IPS DF 4.7 (cell line): ENCODE data around the gene NSUN4.
"Not testable (repeated sequence)": the region's sequence is repeated elsewhere in the genome, so short reads cannot be mapped to it uniquely, and the experiment has no call there.

ENCODE experiments used
- DNase-seq: peaks from one replicate; pipeline ENCODE4 v3.0.0-alpha.2; 2013; ENCODE audit warnings: low spot score; ENCODE audit errors: extremely low read depth

The NSUN4 gene

DNA sequence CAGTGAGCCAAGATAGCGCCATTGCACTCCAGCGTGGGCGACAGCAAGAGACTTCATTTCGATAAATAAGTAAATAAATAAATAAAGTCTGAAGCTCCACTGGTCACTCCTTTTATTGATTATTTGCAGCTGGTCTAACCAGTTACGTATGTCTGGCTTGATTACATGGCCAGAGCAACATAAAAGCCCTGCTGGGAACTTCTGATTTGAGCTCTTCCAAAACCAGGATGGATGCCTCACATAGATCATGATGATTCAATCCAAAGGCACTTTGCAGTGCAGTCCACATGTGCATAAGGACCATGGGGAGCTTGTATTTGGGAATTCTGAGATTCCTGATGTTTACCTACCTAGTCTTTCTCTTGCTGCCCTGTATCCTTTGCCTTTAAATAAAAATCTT, 24.0 kb downstream of the NSUN4 start:
- no peak for DNase-seq

- DNase-seq = not testable (repeated sequence)
These were observed 25.2 kb downstream of the NSUN4 start for GRCh38 chr1:46365796-46366195.

DNA sequence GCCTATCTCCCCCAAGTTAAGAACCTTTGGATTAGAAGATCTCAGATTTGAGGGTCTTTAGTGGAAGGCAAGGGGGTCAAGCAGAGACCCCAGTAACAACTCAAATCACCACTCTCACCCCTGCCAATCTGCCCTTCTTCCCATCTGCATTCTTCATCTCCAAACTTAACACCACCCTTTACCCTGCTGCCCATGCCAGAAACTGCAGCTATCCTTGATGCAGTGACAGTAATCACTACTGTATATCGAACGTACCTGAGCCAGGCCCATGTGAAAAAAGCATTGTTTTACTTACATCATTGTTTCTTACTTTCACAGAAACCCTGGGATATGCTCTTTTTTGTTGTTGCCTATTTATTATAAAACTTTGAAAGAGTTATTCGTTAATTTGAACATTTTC, 26.5 kb downstream of the NSUN4 start:
- no peak for DNase-seq

- DNase-seq = not testable (repeated sequence)
These were observed 27.1 kb downstream of the NSUN4 start for GRCh38 chr1:46367701-46368100.

- DNase-seq = no peak
These were observed 28.2 kb downstream of the NSUN4 start for GRCh38 chr1:46368791-46369190.

DNA sequence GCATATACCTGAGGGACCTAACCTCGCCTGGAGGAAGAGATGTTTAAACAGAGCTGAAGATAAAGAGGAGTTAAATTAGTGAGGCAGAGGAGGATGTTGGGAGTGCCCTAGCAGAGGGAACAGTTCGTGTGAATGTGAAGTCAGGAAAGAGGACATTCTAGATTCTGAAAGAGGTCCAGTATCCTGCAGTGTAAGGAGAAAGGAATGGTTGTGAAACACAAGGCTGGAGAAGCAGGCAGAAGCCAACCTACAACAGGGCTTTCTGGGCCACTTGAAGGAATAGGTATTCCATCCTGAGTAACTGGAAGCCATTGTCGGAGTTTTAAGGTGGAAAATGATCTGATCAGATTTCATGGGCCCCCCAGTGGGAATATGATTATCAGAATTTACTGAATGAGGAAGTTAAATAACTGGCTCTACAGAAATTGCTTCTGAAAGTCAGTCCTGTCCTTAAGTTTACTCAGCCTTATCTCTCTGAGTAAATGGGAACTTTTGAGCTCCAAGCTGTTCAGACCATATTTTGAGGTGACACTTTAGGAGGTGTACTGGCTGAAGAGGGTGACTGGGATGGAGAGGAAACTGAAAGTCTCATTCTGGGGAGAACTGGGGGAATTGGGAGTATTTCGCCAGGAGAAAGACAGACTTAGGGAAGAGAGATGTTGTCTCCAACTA, 29.1 kb downstream of the NSUN4 start:
- DNase-seq = no peak

DNA sequence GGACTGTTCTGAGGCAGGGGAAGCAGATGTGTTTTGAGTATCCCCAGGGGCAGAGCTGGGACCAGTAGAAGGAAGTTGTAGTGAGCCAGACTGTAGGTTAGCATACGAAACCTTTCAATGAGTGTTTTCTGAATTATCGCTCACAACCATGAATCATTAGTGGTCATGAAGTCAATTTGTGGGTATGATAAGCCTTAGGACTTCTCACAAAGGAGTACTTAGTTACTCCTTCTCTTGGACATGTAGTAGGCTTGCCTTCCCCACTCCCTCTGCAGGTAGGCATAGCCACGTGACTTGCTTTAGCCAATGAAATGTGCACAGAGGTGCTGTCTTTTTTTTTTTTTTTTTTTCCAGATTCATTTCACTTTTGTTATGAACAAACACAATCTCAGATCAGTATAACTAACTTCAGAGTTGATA, 29.6 kb downstream of the NSUN4 start:
- no peak for DNase-seq

DNA sequence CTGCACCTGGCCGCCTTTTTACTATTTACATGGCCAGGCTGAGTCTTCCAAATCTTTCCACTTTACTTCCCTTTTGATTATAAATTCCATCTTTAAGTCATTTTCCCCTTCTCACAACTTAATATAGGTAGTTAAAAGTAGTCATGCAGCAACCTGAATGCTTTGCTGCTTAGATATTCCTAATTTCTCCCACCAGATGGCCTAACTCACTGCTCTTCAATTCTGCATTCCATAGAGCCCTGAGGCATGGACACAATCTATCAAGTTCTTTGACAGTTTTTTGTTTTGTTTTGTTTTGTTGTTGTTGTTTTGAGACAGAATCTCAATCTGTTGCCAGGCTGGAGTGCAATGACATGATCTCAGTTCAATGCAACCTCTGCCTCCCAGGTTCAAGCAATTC, 31.8 kb downstream of the NSUN4 start:
- DNase-seq = no peak

DNA sequence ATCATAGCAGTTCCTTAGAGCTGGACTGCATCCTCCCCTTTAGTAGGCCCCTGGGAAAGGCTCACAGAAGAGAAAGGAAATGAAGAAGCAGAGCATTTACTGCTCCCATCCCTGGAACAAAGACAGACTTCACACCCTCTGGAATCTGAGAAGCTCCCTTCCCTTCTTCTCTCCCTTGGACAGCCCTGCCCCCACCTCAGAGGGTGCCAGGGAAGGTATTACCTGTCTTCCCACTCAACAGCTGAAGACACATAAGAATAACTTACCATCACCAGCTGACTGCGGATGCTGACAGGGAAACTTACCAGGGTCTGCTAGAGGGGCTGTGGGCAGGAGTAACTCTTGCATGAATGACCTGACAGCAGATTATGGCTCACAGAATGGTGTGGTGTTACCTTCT, 39.4 kb downstream of the NSUN4 start:
- no peak for DNase-seq

DNA sequence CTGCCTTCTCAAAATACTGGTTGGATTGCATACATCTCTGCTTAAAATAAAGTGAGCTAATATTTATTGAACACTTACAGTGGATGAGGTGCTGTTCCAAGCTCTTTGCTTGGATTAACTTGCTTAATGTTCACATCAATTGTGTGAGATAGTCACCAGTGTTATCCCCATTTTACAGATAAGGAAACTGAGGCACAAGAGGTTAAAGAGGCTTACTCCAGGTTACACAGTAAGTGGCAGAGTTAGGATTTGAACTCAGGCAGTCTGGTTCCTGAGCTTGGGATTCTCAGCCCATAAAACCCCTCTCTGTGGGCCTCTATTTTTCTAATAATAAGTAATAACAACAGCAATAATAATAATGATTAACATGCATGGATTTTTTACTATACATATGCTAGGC, 39.9 kb downstream of the NSUN4 start:
- no peak for DNase-seq

GRCh38 chr1:46393510-46393909, 52.9 kb downstream of the NSUN4 start:
- DNase-seq = no peak

- no peak for DNase-seq
These were observed 53.7 kb downstream of the NSUN4 start, which contains the start of gene FAAH for GRCh38 chr1:46394108-46394871. Gene FAAH, plus strand, starts transcription at chr1:46394317. Its CDS starts 32 bp downstream, at chr1:46394349.

DNA sequence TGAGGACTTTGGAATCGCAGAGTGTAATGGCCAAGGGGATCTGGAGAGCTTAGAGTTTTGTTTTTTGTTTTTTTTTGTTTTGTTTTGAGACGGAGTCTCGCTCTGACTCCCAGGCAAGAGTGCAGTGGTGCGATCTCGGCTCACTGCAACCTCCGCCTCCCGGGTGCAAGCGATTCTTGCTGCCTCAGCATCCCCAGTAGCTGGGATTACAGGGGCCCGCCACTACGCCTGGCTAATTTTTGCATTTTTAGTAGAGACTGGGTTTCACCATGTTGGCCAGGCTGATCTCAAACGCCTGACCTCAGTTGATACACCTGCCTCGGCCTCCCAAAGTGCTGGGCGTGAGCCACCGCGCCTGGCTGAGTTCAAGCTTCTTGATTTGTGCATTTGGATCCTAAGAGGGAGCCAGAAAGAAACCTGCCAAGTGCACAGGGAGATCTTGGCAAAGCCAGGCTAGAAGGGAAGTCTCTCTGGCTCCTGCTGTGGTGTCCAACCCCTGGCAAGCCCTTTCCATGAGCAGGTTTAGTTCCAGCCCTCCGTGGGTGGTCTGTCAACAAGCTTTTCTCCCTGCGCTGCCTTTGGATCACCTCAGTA, 54.4 kb downstream of the NSUN4 start:
- DNase-seq = no peak

DNA sequence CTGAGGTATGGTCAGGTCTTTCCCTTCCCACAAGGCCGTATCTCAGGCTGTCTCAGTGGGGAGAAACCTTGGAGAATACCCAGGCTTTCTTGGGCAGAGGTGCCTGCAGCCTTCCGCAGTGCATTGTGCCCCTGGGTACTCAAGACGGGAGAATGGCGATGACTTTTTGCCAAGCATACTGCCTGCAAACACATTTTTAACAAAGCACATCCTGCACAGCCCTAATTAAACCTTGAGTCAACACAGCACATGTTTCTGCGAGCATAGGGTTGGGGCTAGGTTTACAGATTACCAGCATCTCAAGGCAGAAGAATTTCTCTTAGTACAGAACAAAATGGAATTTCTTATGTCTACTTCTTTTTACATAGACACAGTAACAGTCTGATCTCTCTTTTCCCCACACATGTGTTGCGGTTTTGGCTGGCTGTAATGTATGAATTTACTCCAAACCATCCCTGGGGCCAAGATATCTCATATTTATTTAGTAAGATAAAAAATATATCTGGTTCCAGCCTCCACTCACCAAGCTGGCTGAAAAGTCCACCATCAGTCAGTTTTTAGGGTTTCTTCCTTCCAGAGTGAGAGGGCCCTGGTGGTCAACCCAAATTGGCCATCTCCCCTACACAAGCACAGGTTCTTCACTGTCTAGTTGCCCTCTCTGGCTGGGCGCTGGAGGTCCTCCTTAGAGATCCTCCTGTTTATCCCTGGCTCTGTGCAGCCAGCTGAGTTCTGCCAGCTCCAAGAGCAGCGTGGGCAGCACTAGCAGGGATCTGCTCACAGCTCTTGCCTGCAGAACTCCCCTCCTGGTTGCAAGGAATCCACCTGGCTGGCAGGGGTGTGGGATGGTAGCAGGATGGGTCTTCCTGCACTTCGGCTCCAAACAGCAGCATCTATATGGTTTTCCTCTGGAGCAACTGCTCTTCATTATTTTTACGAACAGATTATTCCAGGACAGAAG, 56.1 kb downstream of the NSUN4 start:
- DNase-seq = no peak

DNA sequence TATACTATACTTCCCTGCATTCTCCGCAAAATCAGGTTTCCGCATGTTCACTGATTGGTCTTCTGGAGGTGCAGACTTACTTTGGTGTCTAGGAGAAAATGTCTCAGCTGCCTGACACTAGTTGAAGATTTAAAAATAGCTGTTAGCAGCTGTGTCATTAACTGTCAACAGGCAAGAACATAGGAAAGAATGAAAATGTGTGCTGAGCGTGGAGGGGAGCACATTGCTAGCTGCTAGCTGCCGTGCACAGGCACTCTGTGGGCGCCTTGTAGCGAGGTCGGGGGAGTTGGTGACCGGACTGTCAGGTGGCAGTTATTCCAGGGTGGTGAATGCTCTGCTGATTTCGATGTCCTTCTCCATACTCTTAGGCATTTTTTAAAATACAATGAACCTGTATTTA, 58.7 kb downstream of the NSUN4 start:
- no peak for DNase-seq

- DNase-seq = no peak
These were observed 59.8 kb downstream of the NSUN4 start for GRCh38 chr1:46400421-46400820.

GRCh38 chr1:46401154-46401913, 60.7 kb downstream of the NSUN4 start:
- no peak for DNase-seq

DNA sequence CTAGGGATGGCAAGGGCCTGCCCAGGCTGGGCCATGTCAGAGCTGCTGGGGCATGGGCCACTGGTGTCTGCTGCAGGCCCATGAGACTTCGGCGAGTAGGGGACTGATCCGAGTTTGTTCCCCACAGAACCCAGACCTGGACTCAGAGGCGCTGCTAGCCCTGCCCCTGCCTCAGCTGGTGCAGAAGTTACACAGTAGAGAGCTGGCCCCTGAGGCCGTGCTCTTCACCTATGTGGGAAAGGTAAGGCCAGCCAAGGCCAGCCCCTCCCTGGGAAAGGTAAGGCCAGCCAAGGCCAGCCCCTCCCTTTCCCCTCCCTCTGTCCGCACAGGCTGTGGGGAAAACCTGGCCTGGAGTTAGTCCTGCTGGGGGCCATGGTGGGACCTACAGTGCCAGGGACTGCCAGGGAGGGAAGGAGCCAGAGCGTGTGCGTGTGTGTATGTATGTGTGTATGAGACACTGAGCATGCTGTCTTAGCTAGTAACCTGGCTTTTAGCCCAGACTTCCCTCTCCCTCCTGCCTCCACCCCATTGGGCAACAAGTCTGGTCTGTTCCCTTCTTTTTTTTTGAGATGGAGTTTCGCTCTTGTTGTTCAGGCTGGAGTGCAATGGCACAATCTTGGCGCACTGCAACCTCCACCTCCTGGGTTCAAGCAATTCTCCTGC, 61.5 kb downstream of the NSUN4 start:
- no peak for DNase-seq

- DNase-seq = no peak
These were observed 63.3 kb downstream of the NSUN4 start for GRCh38 chr1:46403916-46404315.
